Peyer's patch (tissue), 4 donors: ENCODE measurements around the gene GREM1. TPM values are rescaled to one million over a fixed set of nuclear protein-coding genes. Genes with fewer than 3 reads are reported as not detected.
A peak's percentile ranks its signal among the peaks of the same experiment; 100 is the strongest.

Source experiments
- DNase-seq, 3 donors: peaks; one replicate each; pipeline ENCODE4 v3.0.0-alpha.2; 2017 to 2019
- H3K27ac ChIP-seq, 4 donors: fragments of 200-600 bp; sonication (generic); one replicate each; pipeline ENCODE4 v1.5.1; 2016 to 2019
- H3K27me3 ChIP-seq, 2 donors: fragments of 200-600 bp; sonication (generic); one replicate each; pipeline ENCODE4 v1.5.1; 2019
- H3K36me3 ChIP-seq, 3 donors: fragments of 200-600 bp; sonication (generic); one replicate each; pipeline ENCODE4 v1.5.1; 2016 to 2019
- H3K4me1 ChIP-seq, 4 donors: fragments of 200-600 bp; sonication (generic); one replicate each; pipeline ENCODE4 v1.5.1; 2016 to 2019
- H3K4me3 ChIP-seq, 4 donors: fragments of 200-600 bp; sonication (generic); 1 replicate in 3 of 4; 2 replicates in 1 of 4; pipeline ENCODE4 v1.5.1; 2016 to 2019; ENCODE audit warnings: mild to moderate bottlenecking in 1 of 4
- H3K9me3 ChIP-seq, 4 donors: fragments of 200-600 bp; sonication (generic); one replicate each; pipeline ENCODE4 v1.5.1; 2016 to 2019; ENCODE audit warnings: mild to moderate bottlenecking in 1 of 4
- CTCF ChIP-seq, 6 experiments: fragments of 450-650 bp in 4 of 6; fragments of 200-600 bp in 2 of 6; sonication (generic) in 1 of 6; IDR thresholded peaks; one replicate each; pipeline ENCODE4 v1.5.1; 2017 to 2019; ENCODE audit warnings: antibody characterized with exemption in 6 of 6, mild to moderate bottlenecking in 3 of 6, moderate library complexity in 1 of 6
- POLR2A ChIP-seq, 2 donors: fragments of 450-650 bp; IDR thresholded peaks; one replicate each; pipeline ENCODE4 v1.5.1; 2017; ENCODE audit warnings: antibody characterized with exemption in 2 of 2, mild to moderate bottlenecking in 2 of 2, moderate library complexity in 2 of 2
- total RNA-seq, 4 donors: library from RNA; depleted of rRNA; stranded (reverse); fragments of >200 nt; gene quantifications; one replicate each; pipeline ENCODE4 v1.1.0, GENCODE V29; 2016

GREM1 gene
- total RNA-seq, 4 donors from 2014 or later: 3.0 to 13.3 (median 6.6) TPM

DNA sequence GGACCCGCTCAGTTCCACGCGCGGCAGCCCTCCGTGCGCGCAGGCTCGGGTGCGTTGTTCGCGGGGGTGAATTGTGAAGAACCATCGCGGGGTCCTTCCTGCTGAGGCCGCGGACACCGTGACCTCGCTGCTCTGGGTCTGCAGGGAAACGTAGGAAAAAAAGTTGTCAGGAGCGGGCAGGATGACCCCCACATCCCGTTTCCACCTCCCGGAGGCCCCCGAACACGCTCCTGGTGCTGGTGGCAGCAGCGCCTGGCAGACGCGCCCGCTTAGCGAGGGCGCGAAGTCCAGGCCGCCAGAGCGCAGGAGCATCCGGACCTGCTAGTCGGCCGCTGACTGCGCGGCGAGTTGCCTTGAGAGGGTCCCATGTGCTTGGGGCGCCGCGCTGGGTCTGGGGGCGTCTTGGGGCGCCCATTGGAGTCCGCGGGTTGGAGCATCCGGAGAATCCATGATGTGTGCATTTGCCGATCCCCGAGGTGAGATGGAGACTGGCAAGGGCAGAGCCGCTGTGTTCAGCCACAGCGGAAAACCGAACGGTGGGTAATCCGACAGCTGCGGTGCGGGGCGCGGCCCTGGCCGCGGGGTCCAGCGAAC is 520 bp downstream of the GREM1 start:
- peak overlapping the region; percentile 36 to 62 (median 56) for H3K27ac ChIP-seq
- peak in 1 of 3 donors; percentile 53 for DNase-seq

DNA sequence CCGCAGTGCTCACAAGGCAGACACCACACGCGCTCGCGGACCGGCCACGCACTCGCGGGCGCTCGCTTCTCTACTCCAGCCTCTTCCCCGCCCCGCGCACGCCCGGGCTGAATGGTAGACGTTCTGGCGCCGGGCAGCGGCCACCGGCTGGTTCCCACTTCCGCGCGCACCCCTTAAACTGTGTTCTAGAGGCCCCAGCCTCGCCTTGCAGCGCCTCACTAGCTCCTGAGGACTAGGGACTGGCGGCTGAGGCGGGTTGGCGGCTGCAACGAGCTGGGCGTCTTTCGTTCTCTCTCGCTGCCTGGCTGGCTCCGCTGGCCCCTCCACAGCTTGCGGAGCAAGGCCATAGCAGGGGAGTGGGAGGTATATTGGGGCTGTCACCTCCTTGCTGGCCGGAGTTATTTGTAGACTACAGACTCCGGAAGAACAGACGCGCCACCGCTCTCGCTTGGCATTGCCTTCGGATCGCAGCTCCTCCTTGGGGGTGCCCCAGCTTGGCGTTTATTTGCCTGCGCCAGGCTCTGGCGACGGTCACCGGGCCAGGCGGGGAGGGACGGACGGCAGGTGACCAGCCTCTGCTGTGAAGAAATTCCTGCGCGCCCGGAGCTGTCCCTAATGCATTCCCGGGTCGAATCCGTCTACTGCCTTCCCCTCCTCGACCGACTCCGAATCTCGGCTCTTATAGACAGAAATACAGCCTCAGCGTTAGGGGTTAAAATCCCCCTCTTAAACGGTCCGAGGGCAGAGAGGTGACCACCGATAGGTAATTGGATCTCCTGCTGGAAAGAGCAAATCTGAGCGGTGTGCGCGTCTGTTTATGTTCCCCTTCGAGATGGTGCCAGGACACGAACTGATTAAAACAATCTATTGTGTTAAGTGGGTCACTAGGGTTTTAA is 1.3 kb downstream of the GREM1 start:
- peak in 1 of 3 donors; percentile 51 for DNase-seq
- Histone ChIP-seq H3K27me3 (peaks cover 0 to 17% of the 10 kb centered on the region in 2 donors), H3K36me3 (no peaks in the 10 kb centered on the region), H3K9me3 (no peaks in the 10 kb centered on the region), H3K27ac (peak overlapping the region; percentile 36 to 62 (median 56)), H3K4me1 (peaks cover 0 to 23% (median 0%) of the 10 kb centered on the region in 4 donors), H3K4me3 (peak overlapping the region; percentile 26 to 49 (median 29))
- TF ChIP-seq POLR2A (IDR thresholded peaks at IDR 0.05) (no peak), CTCF (IDR thresholded peaks at IDR 0.05) (no peak)

More for the DNA sequence above, 520 bp downstream of the GREM1 start:
- no peaks in the 10 kb centered on the region for H3K9me3 ChIP-seq
- H3K27me3 ChIP-seq: peaks cover 0 to 17% of the 10 kb centered on the region in 2 donors
- peaks cover 0 to 23% (median 0%) of the 10 kb centered on the region in 4 donors for H3K4me1 ChIP-seq
- H3K36me3 ChIP-seq: no peaks in the 10 kb centered on the region
- peak overlapping the region; percentile 26 to 49 (median 29) for H3K4me3 ChIP-seq
- TF ChIP-seq CTCF (IDR thresholded peaks at IDR 0.05): no peak
- no peak for TF ChIP-seq POLR2A (IDR thresholded peaks at IDR 0.05)

DNA sequence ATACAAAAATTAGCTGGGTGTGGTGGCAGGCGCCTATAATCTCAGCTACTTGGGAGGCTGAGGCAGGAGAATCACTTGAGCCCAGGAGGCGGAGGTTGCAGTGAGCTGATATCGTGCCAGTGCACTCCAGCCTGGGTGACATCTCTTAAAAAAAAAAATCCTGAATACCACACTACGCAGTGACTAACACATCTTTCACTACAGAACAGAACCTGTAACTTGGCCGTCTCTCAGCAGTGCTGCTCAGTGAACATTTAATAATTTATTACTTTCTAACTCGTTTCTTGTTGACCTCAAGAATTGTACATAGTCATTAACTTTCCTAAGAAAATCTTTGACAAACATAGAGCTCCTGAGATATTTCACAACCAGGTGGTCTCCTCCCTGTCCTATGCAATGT is 3.8 kb downstream of the GREM1 start:
- DNase-seq: no peak
- Histone ChIP-seq H3K9me3 (no peaks in the 10 kb centered on the region), H3K4me1 (peaks cover 0 to 23% (median 0%) of the 10 kb centered on the region in 4 donors), H3K27me3 (peaks cover 0 to 13% of the 10 kb centered on the region in 2 donors), H3K27ac (no peak overlapping the region), H3K36me3 (no peaks in the 10 kb centered on the region), H3K4me3 (no peak overlapping the region)
- no peak for TF ChIP-seq POLR2A (IDR thresholded peaks at IDR 0.05)
- TF ChIP-seq CTCF (IDR thresholded peaks at IDR 0.05): no peak

GRCh38 chr15:32722136-32722535 is 4.3 kb downstream of the GREM1 start:
- Histone ChIP-seq H3K36me3 (no peaks in the 10 kb centered on the region), H3K4me1 (peaks cover 0 to 22% (median 0%) of the 10 kb centered on the region in 4 donors), H3K4me3 (no peak overlapping the region), H3K27ac (no peak overlapping the region), H3K9me3 (no peaks in the 10 kb centered on the region), H3K27me3 (peaks cover 0 to 12% of the 10 kb centered on the region in 2 donors)
- no peak for TF ChIP-seq CTCF (IDR thresholded peaks at IDR 0.05)
- no peak for TF ChIP-seq POLR2A (IDR thresholded peaks at IDR 0.05)
- no peak for DNase-seq

- H3K4me1 ChIP-seq: peaks cover 0 to 10% (median 0%) of the 10 kb centered on the region in 4 donors
- H3K27ac ChIP-seq: no peak overlapping the region
- H3K9me3 ChIP-seq: no peaks in the 10 kb centered on the region
- H3K27me3 ChIP-seq: peaks cover 0 to 2% of the 10 kb centered on the region in 2 donors
- H3K4me3 ChIP-seq: no peak overlapping the region
- TF ChIP-seq CTCF (IDR thresholded peaks at IDR 0.05) (no peak), POLR2A (IDR thresholded peaks at IDR 0.05) (no peak)
- H3K36me3 ChIP-seq: no peaks in the 10 kb centered on the region
- DNase-seq: no peak
These were observed 5.6 kb downstream of the GREM1 start for GRCh38 chr15:32723171-32723948.
